NCI-H2029 treated with DMSO at 0.1 percent for 48 hours (cell line): ENCODE measurements around the gene PRF1.

Source experiments
- DNase-seq: peaks from one replicate; lab custom pipeline; 2025; lab: John Stamatoyannopoulos, UW

Gene PRF1

DNA sequence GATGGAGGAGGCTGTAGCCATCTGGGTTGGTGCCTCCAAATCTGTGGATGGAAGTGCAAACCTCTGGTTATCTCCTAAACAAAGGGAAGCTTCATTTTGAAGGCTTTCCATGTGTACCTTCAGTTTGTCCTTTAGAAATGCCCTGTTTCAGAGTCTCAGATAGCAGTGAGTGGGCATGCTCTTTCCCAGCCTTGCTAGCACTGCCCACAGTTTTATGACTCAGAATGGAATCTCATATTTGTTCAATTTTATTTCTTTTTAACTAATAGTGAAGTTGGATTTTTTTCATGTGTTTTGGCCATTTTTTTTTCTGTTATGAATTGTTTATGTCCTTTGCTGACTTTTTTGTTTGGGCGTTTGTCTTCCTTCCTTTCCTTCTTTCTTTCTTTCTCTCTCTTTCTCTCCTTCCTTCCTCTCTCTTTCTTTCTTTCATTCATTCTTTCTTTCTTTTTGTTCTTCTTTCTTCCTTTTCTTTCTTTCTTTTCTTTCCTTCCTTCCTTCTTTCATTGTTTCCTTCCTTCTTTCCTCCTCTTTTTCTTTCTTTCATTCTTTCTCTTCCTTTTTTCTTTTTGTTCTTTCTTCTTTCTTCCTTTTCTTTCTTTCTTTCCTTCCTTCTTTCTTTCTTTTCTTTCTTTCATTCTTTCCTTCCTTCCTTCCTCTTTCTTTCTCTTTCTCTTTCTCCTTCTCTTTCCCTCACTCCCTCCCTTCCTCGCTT is 25.6 kb downstream of the PRF1 start:
- no peak for DNase-seq

- DNase-seq, result peak; percentile 54
Observed at GRCh38 chr10:70575874-70576802, 26.4 kb downstream of the PRF1 start.

DNA sequence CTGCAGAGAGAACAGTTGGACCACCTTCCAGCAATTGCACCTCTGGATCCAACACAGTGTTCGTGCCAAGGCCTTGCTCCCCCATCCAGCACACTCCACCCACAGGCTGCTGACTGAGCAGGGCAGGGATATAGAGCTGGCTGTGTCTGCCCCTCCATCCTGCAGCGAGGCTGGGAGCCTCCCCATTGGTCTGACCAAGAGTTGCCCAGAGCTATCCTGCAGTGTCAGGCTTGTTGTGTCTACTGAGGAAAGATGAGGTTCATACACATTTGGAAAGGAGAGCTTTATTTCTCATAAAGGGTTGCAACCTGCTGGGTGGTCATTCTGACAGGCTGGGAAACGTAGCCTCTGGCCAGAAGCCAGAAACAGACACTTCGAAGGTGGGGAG is 27.1 kb downstream of the PRF1 start:
- DNase-seq, result no peak

- no peak for DNase-seq
Observed at GRCh38 chr10:70573599-70574506, 28.7 kb downstream of the PRF1 start.

DNA sequence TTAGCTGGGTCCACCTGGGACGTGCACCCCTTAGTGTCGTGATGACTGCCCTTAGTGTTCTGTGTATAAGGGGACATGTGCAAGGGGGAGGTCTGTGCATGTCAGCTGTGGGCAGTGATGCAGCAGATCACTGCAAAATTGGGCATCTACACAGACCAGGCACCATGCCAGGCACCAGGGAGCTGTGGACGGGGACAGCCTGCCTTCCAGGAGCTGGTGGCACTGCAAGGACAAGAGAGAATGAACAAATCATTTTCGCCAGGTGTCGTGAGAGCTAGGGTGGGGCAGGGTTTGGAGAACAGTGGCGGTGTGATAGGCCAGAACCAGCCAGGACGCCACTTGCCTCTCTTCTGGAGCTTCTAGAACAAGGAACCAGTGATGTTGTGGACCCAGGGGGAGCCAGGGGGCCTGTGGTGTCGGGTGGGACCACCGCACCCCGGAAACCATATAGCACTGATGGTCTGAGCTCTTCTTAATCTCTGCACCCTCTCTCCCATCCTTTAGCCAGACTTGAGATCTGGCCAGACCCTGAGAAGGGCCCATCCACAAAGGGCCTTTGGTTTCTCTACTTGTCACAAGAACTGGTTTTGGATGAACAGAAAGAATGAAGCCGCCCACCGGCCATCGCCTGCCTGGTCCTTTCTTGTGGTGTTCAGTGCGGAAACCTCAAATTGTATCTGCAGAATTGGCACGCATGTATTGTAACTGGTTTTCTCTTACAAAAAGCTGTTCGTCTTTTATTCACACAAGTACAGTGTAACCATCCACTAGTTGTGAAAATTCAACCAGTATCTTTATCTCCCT is 30.7 kb downstream of the PRF1 start:
- no peak for DNase-seq

GRCh38 chr10:70571236-70571635 is 31.3 kb downstream of the PRF1 start:
- DNase-seq, result no peak

GRCh38 chr10:70568781-70569495 is 33.6 kb downstream of the PRF1 start:
- DNase-seq, result no peak

GRCh38 chr10:70568113-70568512 is 34.4 kb downstream of the PRF1 start:
- DNase-seq, result no peak

DNA sequence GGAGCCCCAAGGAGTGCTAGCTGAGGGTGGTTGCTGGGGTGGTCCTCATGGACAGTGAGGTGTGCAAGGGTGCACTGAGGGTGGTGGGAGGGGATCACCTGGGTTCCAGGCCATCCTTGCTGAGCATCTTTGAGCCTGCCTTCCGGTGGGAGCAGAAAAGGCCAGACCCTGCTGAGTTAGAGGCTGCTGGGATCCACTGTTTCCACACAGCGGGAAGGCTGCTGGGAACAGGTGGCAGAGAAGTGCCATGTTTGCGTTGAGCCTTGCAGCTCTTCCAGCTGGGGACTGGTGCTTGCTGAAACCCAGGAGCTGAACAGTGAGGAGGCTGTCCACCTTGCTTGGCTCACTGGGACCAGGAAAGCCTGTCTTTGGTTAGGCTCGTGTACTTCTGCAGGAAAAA is 34.9 kb downstream of the PRF1 start:
- DNase-seq, result no peak

- no peak for DNase-seq
Observed at GRCh38 chr10:70566515-70567290, 35.8 kb downstream of the PRF1 start.

DNA sequence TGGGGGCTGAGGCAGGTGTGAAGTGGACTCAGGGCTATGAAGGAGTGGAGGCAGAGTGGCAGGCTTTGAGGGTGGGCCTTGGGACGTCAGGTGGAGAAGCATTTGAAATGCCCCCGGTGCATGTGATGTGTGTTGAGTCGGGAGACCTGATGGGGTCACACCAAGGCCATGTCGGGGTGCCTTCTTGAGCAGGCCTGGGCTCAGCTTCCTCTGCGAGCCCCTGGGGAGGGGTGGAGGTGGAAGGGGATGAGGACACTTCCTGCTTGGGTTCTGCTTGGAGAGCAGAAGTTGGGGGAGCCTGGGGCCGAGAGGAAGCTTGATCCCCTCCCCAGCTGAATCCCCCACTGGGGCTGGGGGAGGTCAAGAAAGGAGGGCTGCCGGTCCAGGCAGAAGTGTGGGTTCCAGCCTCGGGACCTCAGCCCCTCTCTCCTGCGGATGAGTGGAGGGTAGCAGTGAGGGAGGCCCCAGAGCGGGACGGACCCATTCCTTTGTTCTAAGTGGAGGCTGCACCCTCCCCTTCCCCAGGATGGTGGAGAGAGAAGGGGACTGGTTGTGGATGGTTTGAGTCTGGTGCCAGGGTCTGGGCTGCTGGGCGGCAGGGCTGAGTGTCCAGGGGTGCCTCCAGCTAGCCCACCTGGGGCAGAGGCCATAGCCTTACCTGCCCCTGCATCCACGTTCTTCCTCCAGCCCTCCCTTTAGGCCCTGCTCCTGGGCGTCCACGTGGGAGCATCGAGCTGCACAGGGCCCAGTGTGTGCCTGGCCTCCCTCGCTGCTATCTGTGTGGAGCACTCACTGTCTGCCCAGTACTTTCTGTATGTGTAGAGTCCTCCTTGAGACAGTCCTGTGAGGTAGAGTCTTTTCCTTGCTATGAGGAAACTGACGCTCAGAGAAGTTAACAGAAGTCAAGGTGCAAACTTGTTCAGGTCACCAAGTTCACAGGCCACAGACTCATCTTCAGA is 36.7 kb downstream of the PRF1 start:
- DNase-seq, result no peak

- no peak for DNase-seq
Observed at GRCh38 chr10:70564901-70565351, 37.6 kb downstream of the PRF1 start.

GRCh38 chr10:70564113-70564725 is 38.3 kb downstream of the PRF1 start:
- no peak for DNase-seq

- no peak for DNase-seq
Observed at GRCh38 chr10:70563230-70563629, 39.3 kb downstream of the PRF1 start.

- DNase-seq, result no peak
Observed at GRCh38 chr10:70562036-70562755, 40.3 kb downstream of the PRF1 start.

DNA sequence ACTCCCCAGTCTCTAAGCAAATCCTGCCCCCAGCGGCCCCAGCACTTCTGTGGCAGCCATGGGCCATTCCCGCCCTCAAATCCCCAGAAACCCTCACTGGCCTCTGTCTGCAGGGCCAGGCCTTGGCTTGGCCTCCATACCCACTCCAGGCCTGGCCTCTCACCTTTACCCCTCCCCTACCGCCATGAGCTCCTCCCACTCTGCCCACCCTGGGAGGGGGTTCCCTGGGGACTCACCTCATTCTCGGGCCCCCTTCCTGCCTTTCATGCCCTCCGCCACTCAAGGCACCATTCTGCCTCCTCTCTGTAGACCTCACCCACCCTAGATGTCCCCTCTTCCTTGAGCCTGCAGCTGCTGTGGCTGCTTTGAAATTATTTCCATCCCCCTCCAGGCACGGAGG is 41.0 kb downstream of the PRF1 start:
- no peak for DNase-seq

- DNase-seq, result no peak
Observed at GRCh38 chr10:70561070-70561469, 41.5 kb downstream of the PRF1 start.
